Activated naive CD4-positive, alpha-beta T cell treated with anti-CD3 and anti-CD28 coated beads, Interleukin-2, amount 50 U/mL, for 24 hours (primary cell): ENCODE data around the gene TMCC2.

Experiments used
- H3K27ac Mint-ChIP-seq: one replicate; pipeline ENCODE4 v1.8.0; 2021; ENCODE audit warnings: mild to moderate bottlenecking, mixed read lengths
- H3K27me3 Mint-ChIP-seq: one replicate; pipeline ENCODE4 v1.8.0; 2021; ENCODE audit warnings: mixed read lengths
- H3K36me3 Mint-ChIP-seq: one replicate; pipeline ENCODE4 v1.8.0; 2021; ENCODE audit warnings: mixed read lengths
- H3K4me1 Mint-ChIP-seq: one replicate; pipeline ENCODE4 v1.8.0; 2021; ENCODE audit warnings: mixed read lengths
- H3K4me3 Mint-ChIP-seq: one replicate; pipeline ENCODE4 v1.8.0; 2021; ENCODE audit warnings: mild to moderate bottlenecking, mixed read lengths
- H3K9me3 Mint-ChIP-seq: one replicate; pipeline ENCODE4 v1.8.0; 2021; ENCODE audit warnings: mixed read lengths

The TMCC2 gene

GRCh38 chr1:205244384-205244783, 16.6 kb downstream of the TMCC2 start:
- Mint-ChIP-seq H3K36me3 (peaks cover 5% of the 10 kb centered on the region), H3K9me3 (no peaks in the 10 kb centered on the region), H3K27ac (no peak overlapping the region), H3K4me3 (no peak overlapping the region), H3K27me3 (no peaks in the 10 kb centered on the region), H3K4me1 (no peaks in the 10 kb centered on the region)

- Mint-ChIP-seq H3K27ac (no peak overlapping the region), H3K4me3 (no peak overlapping the region), H3K36me3 (peaks cover 5% of the 10 kb centered on the region), H3K27me3 (no peaks in the 10 kb centered on the region), H3K4me1 (no peaks in the 10 kb centered on the region), H3K9me3 (no peaks in the 10 kb centered on the region)
Measured at GRCh38 chr1:205245096-205245495, 17.4 kb downstream of the TMCC2 start.

- Mint-ChIP-seq H3K27ac (no peak overlapping the region), H3K9me3 (no peaks in the 10 kb centered on the region), H3K27me3 (no peaks in the 10 kb centered on the region), H3K4me1 (no peaks in the 10 kb centered on the region), H3K36me3 (peaks cover 5% of the 10 kb centered on the region), H3K4me3 (no peak overlapping the region)
Measured at GRCh38 chr1:205246351-205247119, 18.8 kb downstream of the TMCC2 start.

- Mint-ChIP-seq H3K9me3 (no peaks in the 10 kb centered on the region), H3K4me1 (no peaks in the 10 kb centered on the region), H3K27me3 (no peaks in the 10 kb centered on the region), H3K36me3 (peaks cover 3% of the 10 kb centered on the region), H3K4me3 (no peak overlapping the region), H3K27ac (no peak overlapping the region)
Measured at GRCh38 chr1:205247130-205247921, 19.6 kb downstream of the TMCC2 start.

- Mint-ChIP-seq H3K9me3 (no peaks in the 10 kb centered on the region), H3K27ac (no peak overlapping the region), H3K27me3 (no peaks in the 10 kb centered on the region), H3K36me3 (no peaks in the 10 kb centered on the region), H3K4me3 (no peak overlapping the region), H3K4me1 (no peaks in the 10 kb centered on the region)
Measured at GRCh38 chr1:205248793-205249601, 21.3 kb downstream of the TMCC2 start.

GRCh38 chr1:205249651-205250050, 21.9 kb downstream of the TMCC2 start:
- Mint-ChIP-seq H3K4me3 (no peak overlapping the region), H3K36me3 (no peaks in the 10 kb centered on the region), H3K9me3 (no peaks in the 10 kb centered on the region), H3K27ac (no peak overlapping the region), H3K4me1 (no peaks in the 10 kb centered on the region), H3K27me3 (no peaks in the 10 kb centered on the region)

- H3K27me3 Mint-ChIP-seq, result no peaks in the 10 kb centered on the region
- no peaks in the 10 kb centered on the region for H3K36me3 Mint-ChIP-seq
- H3K27ac Mint-ChIP-seq, result no peak overlapping the region
- no peaks in the 10 kb centered on the region for H3K9me3 Mint-ChIP-seq
- no peaks in the 10 kb centered on the region for H3K4me1 Mint-ChIP-seq
- no peak overlapping the region for H3K4me3 Mint-ChIP-seq
Measured at GRCh38 chr1:205250699-205251098, 23.0 kb downstream of the TMCC2 start.

- no peak overlapping the region for H3K27ac Mint-ChIP-seq
- no peaks in the 10 kb centered on the region for H3K27me3 Mint-ChIP-seq
- peaks cover 6% of the 10 kb centered on the region for H3K4me1 Mint-ChIP-seq
- H3K36me3 Mint-ChIP-seq, result no peaks in the 10 kb centered on the region
- H3K4me3 Mint-ChIP-seq, result no peak overlapping the region
- H3K9me3 Mint-ChIP-seq, result no peaks in the 10 kb centered on the region
Measured at GRCh38 chr1:205251576-205251975, 23.8 kb downstream of the TMCC2 start.

- no peaks in the 10 kb centered on the region for H3K27me3 Mint-ChIP-seq
- no peak overlapping the region for H3K27ac Mint-ChIP-seq
- H3K36me3 Mint-ChIP-seq, result no peaks in the 10 kb centered on the region
- peaks cover 6% of the 10 kb centered on the region for H3K4me1 Mint-ChIP-seq
- no peak overlapping the region for H3K4me3 Mint-ChIP-seq
- no peaks in the 10 kb centered on the region for H3K9me3 Mint-ChIP-seq
Measured at GRCh38 chr1:205255941-205256780, 28.4 kb downstream of the TMCC2 start.

- no peak overlapping the region for H3K27ac Mint-ChIP-seq
- H3K9me3 Mint-ChIP-seq, result no peaks in the 10 kb centered on the region
- no peaks in the 10 kb centered on the region for H3K36me3 Mint-ChIP-seq
- H3K4me3 Mint-ChIP-seq, result no peak overlapping the region
- peaks cover 11% of the 10 kb centered on the region for H3K4me1 Mint-ChIP-seq
- H3K27me3 Mint-ChIP-seq, result no peaks in the 10 kb centered on the region
Measured at GRCh38 chr1:205256951-205257625, 29.3 kb downstream of the TMCC2 start.

- Mint-ChIP-seq H3K27ac (no peak overlapping the region), H3K36me3 (no peaks in the 10 kb centered on the region), H3K9me3 (no peaks in the 10 kb centered on the region), H3K4me1 (peaks cover 15% of the 10 kb centered on the region), H3K4me3 (no peak overlapping the region), H3K27me3 (no peaks in the 10 kb centered on the region)
Measured at GRCh38 chr1:205257735-205258134, 30.0 kb downstream of the TMCC2 start.

- no peaks in the 10 kb centered on the region for H3K36me3 Mint-ChIP-seq
- H3K9me3 Mint-ChIP-seq, result no peaks in the 10 kb centered on the region
- H3K27ac Mint-ChIP-seq, result no peak overlapping the region
- no peaks in the 10 kb centered on the region for H3K27me3 Mint-ChIP-seq
- peaks cover 18% of the 10 kb centered on the region for H3K4me1 Mint-ChIP-seq
- H3K4me3 Mint-ChIP-seq, result no peak overlapping the region
Measured at GRCh38 chr1:205258261-205258691, 30.5 kb downstream of the TMCC2 start.

GRCh38 chr1:205258719-205259118, 31.0 kb downstream of the TMCC2 start:
- Mint-ChIP-seq H3K4me1 (peaks cover 18% of the 10 kb centered on the region), H3K36me3 (no peaks in the 10 kb centered on the region), H3K27ac (no peak overlapping the region), H3K27me3 (no peaks in the 10 kb centered on the region), H3K9me3 (no peaks in the 10 kb centered on the region), H3K4me3 (no peak overlapping the region)

GRCh38 chr1:205259324-205259832, 31.6 kb downstream of the TMCC2 start:
- H3K4me1 Mint-ChIP-seq, result peaks cover 18% of the 10 kb centered on the region
- H3K9me3 Mint-ChIP-seq, result no peaks in the 10 kb centered on the region
- no peak overlapping the region for H3K27ac Mint-ChIP-seq
- no peaks in the 10 kb centered on the region for H3K36me3 Mint-ChIP-seq
- H3K4me3 Mint-ChIP-seq, result no peak overlapping the region
- no peaks in the 10 kb centered on the region for H3K27me3 Mint-ChIP-seq
